Right lobe of liver (tissue), 4 donors: ENCODE data around the gene OMG.

ENCODE experiments used
- POLR2A ChIP-seq: fragments of 450-650 bp; IDR thresholded peaks from one replicate; pipeline ENCODE4 v1.6.1; 2017; ENCODE audit warnings: antibody characterized with exemption, mild to moderate bottlenecking
- TF ChIP-seq, protein P1 (sequence below), 4 donors: fragments of 200-600 bp in 3 of 4; fragments of 450-650 bp in 1 of 4; IDR thresholded peaks; one replicate each; pipeline versions ENCODE4 v1.5.1 to v1.8.0; 2016 to 2022; ENCODE audit warnings: antibody characterized with exemption in 4 of 4, mild to moderate bottlenecking in 2 of 4
- donor health status: DM: no; HTN: no; CAD: no.
- donor health status: DM: no; HTN: no; CAD: no.
- donor health status: DM: no; HTN: yes; CAD: no.

DNA sequence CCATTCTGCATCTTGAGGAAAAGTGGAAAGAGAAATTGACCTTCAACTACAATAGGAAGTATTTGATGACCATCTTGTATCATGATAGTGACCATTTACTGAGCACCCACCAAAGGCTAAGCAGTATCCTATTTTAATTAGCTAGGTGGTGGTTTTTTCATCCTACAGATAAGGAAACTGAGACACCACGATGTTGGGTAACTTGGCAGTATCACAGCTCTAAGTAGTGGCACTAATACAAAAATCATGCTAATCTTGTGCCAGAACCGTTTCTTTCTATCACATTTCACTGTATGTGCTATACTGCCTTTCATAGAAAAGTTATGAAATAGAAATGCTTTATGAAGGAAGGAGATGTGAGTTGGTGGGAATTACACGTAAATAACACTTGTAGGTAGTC lies 14.5 kb upstream of the OMG start:
- TF ChIP-seq, protein P1, sequence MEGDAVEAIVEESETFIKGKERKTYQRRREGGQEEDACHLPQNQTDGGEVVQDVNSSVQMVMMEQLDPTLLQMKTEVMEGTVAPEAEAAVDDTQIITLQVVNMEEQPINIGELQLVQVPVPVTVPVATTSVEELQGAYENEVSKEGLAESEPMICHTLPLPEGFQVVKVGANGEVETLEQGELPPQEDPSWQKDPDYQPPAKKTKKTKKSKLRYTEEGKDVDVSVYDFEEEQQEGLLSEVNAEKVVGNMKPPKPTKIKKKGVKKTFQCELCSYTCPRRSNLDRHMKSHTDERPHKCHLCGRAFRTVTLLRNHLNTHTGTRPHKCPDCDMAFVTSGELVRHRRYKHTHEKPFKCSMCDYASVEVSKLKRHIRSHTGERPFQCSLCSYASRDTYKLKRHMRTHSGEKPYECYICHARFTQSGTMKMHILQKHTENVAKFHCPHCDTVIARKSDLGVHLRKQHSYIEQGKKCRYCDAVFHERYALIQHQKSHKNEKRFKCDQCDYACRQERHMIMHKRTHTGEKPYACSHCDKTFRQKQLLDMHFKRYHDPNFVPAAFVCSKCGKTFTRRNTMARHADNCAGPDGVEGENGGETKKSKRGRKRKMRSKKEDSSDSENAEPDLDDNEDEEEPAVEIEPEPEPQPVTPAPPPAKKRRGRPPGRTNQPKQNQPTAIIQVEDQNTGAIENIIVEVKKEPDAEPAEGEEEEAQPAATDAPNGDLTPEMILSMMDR (IDR thresholded peaks at IDR 0.05) = no peak
- no peak for TF ChIP-seq POLR2A
